DND-41 (cell line): ENCODE data around the gene SH3BGRL3.

Experiments
- ATAC-seq: fragments of 200-7000 bp; cut with Tn5 transposase; 3 replicates; pipeline ENCODE4 v1.9.1; 2021; ENCODE audit warnings: low read depth; ENCODE audit not compliant: insufficient read depth
- DNase-seq: peaks from one replicate; pipeline ENCODE4 v3.0.0-alpha.2; 2020
- H2AFZ ChIP-seq: 2 replicates; pipeline ENCODE4 v1.6.0; 2012; ENCODE audit warnings: low read depth, low read length
- H3K27ac ChIP-seq: 2 replicates; pipeline ENCODE4 v1.5.1; 2012; ENCODE audit warnings: low read length, inconsistent platforms
- H3K27me3 ChIP-seq: fragments of 200-600 bp; sonication (generic); 2 replicates; pipeline ENCODE4 v1.6.0; 2012; ENCODE audit warnings: low read length, mild to moderate bottlenecking, inconsistent platforms; ENCODE audit not compliant: insufficient read depth, poor library complexity
- H3K36me3 ChIP-seq: 2 replicates; pipeline ENCODE4 v1.5.1; 2012; ENCODE audit warnings: low read length, inconsistent platforms; ENCODE audit not compliant: insufficient read depth
- H3K4me1 ChIP-seq: 2 replicates; pipeline ENCODE4 v1.5.1; 2012; ENCODE audit warnings: mild to moderate bottlenecking, low read length; ENCODE audit not compliant: insufficient read depth
- H3K4me2 ChIP-seq: 2 replicates; pipeline ENCODE4 v1.6.0; 2012; ENCODE audit warnings: mild to moderate bottlenecking, moderate library complexity, low read length, inconsistent platforms; ENCODE audit not compliant: insufficient read depth
- H3K4me3 ChIP-seq, 2 experiments: fragments of 200-600 bp in 1 of 2; shearing (Covaris generic) in 1 of 2; 2 replicates each; pipeline ENCODE4 v1.5.1; 2012 to 2016; ENCODE audit warnings: inconsistent platforms in 2 of 2, low read length in 2 of 2, mild to moderate bottlenecking in 2 of 2, low read depth in 1 of 2, moderate library complexity in 1 of 2
- H3K79me2 ChIP-seq: 2 replicates; pipeline ENCODE4 v1.6.0; 2012; ENCODE audit warnings: low read length, inconsistent platforms; ENCODE audit not compliant: insufficient read depth
- H3K9ac ChIP-seq: 2 replicates; pipeline ENCODE4 v1.6.0; 2012; ENCODE audit warnings: low read depth, mild to moderate bottlenecking, inconsistent platforms, low read length, moderate library complexity
- H3K9me3 ChIP-seq: 2 replicates; pipeline ENCODE4 v1.5.1; 2012; ENCODE audit warnings: low read length, moderate library complexity, mild to moderate bottlenecking, inconsistent platforms; ENCODE audit not compliant: insufficient read depth, severe bottlenecking
- H4K20me1 ChIP-seq: 2 replicates; pipeline ENCODE4 v1.6.0; 2012; ENCODE audit warnings: low read length; ENCODE audit not compliant: insufficient read depth
- CTCF ChIP-seq: IDR thresholded peaks from 2 replicates; pipeline ENCODE4 v1.5.1; 2012; ENCODE audit warnings: borderline replicate concordance, low read length, moderate library complexity, mild to moderate bottlenecking; ENCODE audit not compliant: poor library complexity, severe bottlenecking; ENCODE audit errors: extremely low read depth
- EZH2 ChIP-seq: IDR thresholded peaks from 3 replicates; pipeline ENCODE4 v1.6.1; 2012; ENCODE audit warnings: borderline replicate concordance, low read depth, mild to moderate bottlenecking, moderate library complexity, low read length, inconsistent platforms; ENCODE audit not compliant: severe bottlenecking

The SH3BGRL3 gene

GRCh38 chr1:26282401-26282918 lies 2.6 kb downstream of the SH3BGRL3 start:
- Histone ChIP-seq H3K27ac (0 out of 2 replicates have a peak overlapping the region, but pooled peaks have one; percentile 14), H3K9ac (no peak overlapping the region), H3K79me2 (peaks cover 29% of the 10 kb centered on the region), H4K20me1 (peaks cover 17% of the 10 kb centered on the region; the same call in 1 of the 2 replicates), H3K27me3 (no peaks in the 10 kb centered on the region), H3K36me3 (peaks cover 52% of the 10 kb centered on the region), H3K4me3 (no peak overlapping the region), H2AFZ (no peak overlapping the region), H3K4me1 (peaks cover 75% of the 10 kb centered on the region), H3K4me2 (no peak overlapping the region), H3K9me3 (no peaks in the 10 kb centered on the region)
- no peak for DNase-seq
- no peak for ATAC-seq
- no peak for TF ChIP-seq EZH2
- no peak for TF ChIP-seq CTCF

DNA sequence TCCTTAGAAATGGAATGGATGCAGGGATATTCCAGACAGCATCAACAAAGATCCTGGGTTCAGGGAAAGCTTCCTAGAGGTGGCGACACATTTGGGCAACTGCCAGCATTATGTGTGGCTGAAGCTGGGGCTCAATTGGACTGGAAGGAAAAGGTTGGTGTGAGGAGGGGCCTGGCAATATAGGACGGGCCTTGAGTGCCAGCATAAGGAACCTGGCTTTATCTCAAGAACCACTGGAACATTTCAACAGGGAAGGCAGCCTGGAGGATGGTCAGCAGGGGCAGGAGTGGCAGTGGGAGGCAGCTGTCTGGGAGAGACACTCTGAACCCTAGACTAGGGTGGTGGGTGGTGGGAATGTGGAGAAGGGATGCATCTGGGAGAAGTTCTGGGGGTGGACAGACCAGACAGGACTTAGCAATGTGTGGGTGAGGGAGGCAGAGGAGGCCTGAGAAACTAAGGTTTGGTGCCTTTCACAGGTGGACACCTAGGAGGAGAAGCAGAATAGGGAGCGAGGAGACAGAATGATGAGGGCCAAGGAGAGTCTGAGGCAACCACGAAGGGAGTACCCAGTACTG lies 3.5 kb downstream of the SH3BGRL3 start:
- Histone ChIP-seq H3K4me1 (peaks cover 77% of the 10 kb centered on the region), H3K9me3 (no peaks in the 10 kb centered on the region), H3K79me2 (peaks cover 29% of the 10 kb centered on the region), H3K9ac (no peak overlapping the region), H4K20me1 (peaks cover 17% of the 10 kb centered on the region; the same call in 1 of the 2 replicates), H3K27me3 (no peaks in the 10 kb centered on the region), H2AFZ (no peak overlapping the region), H3K4me3 (no peak overlapping the region), H3K4me2 (no peak overlapping the region), H3K36me3 (peaks cover 43% of the 10 kb centered on the region), H3K27ac (peak overlapping the region; percentile 15)
- TF ChIP-seq CTCF (no peak), EZH2 (no peak)
- ATAC-seq, result no peak
- DNase-seq, result no peak

DNA sequence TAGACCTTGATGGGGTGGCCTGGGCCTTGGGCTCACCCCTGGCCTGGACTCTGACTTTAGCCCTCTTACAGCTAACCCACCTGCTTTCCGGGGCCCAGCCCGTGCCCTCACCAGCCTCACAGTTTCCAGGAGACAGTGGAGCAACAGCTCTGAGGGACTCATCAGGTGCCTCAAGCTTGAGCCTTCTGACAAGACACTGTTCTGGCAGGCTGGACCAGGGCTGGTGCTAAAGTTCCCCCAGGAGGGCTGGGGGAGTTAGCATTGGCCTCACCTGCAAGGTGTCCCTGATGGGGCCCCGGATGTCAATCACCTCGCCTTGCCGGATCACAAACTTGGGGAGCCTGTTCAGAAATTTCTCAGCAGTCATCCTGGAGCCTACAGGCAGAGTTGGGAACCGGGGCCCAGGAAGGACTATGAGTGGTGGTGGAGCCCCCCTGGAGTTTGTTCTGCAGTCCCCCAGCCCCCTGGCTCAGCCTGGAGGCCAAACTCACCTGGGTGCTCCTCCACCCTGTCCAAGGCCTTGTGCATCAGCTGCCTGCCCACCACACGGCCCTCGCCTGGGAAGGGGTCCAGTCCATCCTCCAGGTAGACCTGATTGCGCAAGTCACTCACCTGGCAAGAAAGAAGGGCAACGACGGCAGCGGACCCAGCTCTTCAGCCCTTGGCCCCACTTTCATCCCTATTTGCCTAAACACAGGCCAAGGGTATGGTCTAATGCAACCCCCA lies 4.1 kb downstream of the SH3BGRL3 start:
- DNase-seq (no peak), ATAC-seq (no peak)
- Histone ChIP-seq H3K4me2 (no peak overlapping the region), H3K27ac (peak overlapping the region; percentile 93), H3K4me1 (peaks cover 77% of the 10 kb centered on the region), H3K4me3 (no peak overlapping the region), H4K20me1 (peaks cover 17% of the 10 kb centered on the region; the same call in 1 of the 2 replicates), H3K27me3 (no peaks in the 10 kb centered on the region), H3K79me2 (peaks cover 28% of the 10 kb centered on the region), H3K9ac (no peak overlapping the region), H3K9me3 (no peaks in the 10 kb centered on the region), H2AFZ (no peak overlapping the region), H3K36me3 (peaks cover 42% of the 10 kb centered on the region)
- no peak for TF ChIP-seq EZH2
- TF ChIP-seq CTCF, result no peak
